Heart left ventricle (tissue), 16 donors: ENCODE measurements around the gene GIPC3. TPM values are rescaled to one million over a fixed set of nuclear protein-coding genes. Genes with fewer than 3 reads are reported as not detected.

Experiments
- ATAC-seq, 4 donors: fragments of 200-7000 bp; cut with Tn5 transposase; one replicate each; pipeline ENCODE4 v1.9.1; 2020 to 2022; ENCODE audit warnings: moderate library complexity in 4 of 4, mild to moderate bottlenecking in 3 of 4, moderate number of reproducible peaks in 1 of 4
- DNase-seq, 5 donors: peaks; one replicate each; pipeline ENCODE4 v3.0.0-alpha.2; 2020
- H3K27ac ChIP-seq, 12 donors: fragments of 200-600 bp; sonication (generic) in 4 of 12; one replicate each; pipeline versions ENCODE4 v1.5.0 to v1.8.0; 2016 to 2022; ENCODE audit warnings: mild to moderate bottlenecking in 2 of 12
- H3K27me3 ChIP-seq, 9 donors: fragments of 200-600 bp; sonication (generic) in 2 of 9; one replicate each; pipeline versions ENCODE4 v1.5.1 to v1.8.0; 2016 to 2022; ENCODE audit warnings: mild to moderate bottlenecking in 3 of 9
- H3K36me3 ChIP-seq, 9 donors: fragments of 200-600 bp; sonication (generic) in 2 of 9; one replicate each; pipeline versions ENCODE4 v1.5.0 to v1.8.0; 2018 to 2022; ENCODE audit warnings: mild to moderate bottlenecking in 2 of 9
- H3K4me1 ChIP-seq, 12 donors: fragments of 200-600 bp; sonication (generic) in 4 of 12; one replicate each; pipeline versions ENCODE4 v1.5.0 to v1.8.0; 2016 to 2022; ENCODE audit warnings: mild to moderate bottlenecking in 3 of 12
- H3K4me3 ChIP-seq, 12 donors: fragments of 200-600 bp; sonication (generic) in 4 of 12; one replicate each; pipeline versions ENCODE4 v1.5.0 to v1.8.0; 2017 to 2022; ENCODE audit warnings: mild to moderate bottlenecking in 9 of 12, moderate library complexity in 4 of 12
- H3K9me3 ChIP-seq, 12 donors: fragments of 200-600 bp; sonication (generic) in 4 of 12; one replicate each; pipeline versions ENCODE4 v1.5.0 to v1.8.0; 2016 to 2022; ENCODE audit warnings: mild to moderate bottlenecking in 1 of 12
- POLR2A ChIP-seq, 2 donors: fragments of 450-650 bp; IDR thresholded peaks; one replicate each; pipeline ENCODE4 v1.6.1; 2017; ENCODE audit warnings: antibody characterized with exemption in 2 of 2, mild to moderate bottlenecking in 2 of 2, moderate library complexity in 2 of 2
- WGBS, 4 donors: extraction: QIAGEN DNeasy Blood & Tissue Kit in 2 of 4; methylation state at CpG; one replicate each; pipeline versions ENCODE4 v1.1.5 to v1.1.7; 2013 to 2018; 5-methylcytosine and 5-hydroxymethylcytosine counted together
- intact Hi-C, 10 donors: fragments of 100-400 bp; cut with DNase I; formaldehyde crosslinking; loops; one replicate each; pipeline versions ENCODE4 v1.11.1 to v1.14.2; 2022
- polyA plus RNA-seq, 2 donors: library from polyadenylated mRNA; stranded (reverse); fragments of 200-250 nt; gene quantifications; one replicate each; pipeline ENCODE4 v1.2.3, GENCODE V29; 2013
- total RNA-seq, 9 donors: library from RNA; depleted of rRNA in 2 of 9; stranded (reverse); fragments of >200 nt in 2 of 9; fragmentation: NEBNext Ultra II Directional in 3 of 9; extraction: Animal tissue kit (Norgen Biotek cat#: 25700) in 3 of 9; gene quantifications; one replicate each; pipeline versions ENCODE4 v1.1.0 to v1.2.4, GENCODE V29; 2016 to 2023
- TF ChIP-seq, protein P1 (sequence below), 12 donors: fragments of 200-600 bp; sonication (generic) in 4 of 12; IDR thresholded peaks; one replicate each; pipeline versions ENCODE4 v1.5.0 to v1.8.0; 2018 to 2022; ENCODE audit warnings: antibody characterized with exemption in 12 of 12, mild to moderate bottlenecking in 5 of 12
- donor health status: ischemic (EF 13 %, LVEDD 7.1; RV severe dilation, severe dysfunction).
- donor health status: healthy with polysubstance abuse.
- donor health status: DM: no; HTN: yes; CAD: no.
- donor health status: DM: no; HTN: no; CAD: no.
- donor health status: ischemic (EF 25% LVEDD 6.9; RV normal size, moderate dysfunction).
- donor health status: ischemic (EF 25% LVEDD 5.7; RV mildly dilated, moderate dysfunction).
- donor health status: healthy.
- donor health status: DM: yes; HTN: yes; CAD: no.
- donor health status: ischemic (EF 35%, LVEDD 5.7; RV mildly dilated, moderate dysfunction).
- donor health status: nonischemic (EF 11% LVEDD 7.7; RV severe dilation, severe dysfunction).
- donor health status: DM: yes; HTN: yes; CAD: no.
- donor health status: PGD.
- donor health status: ischemic (EF 29% LVEDD 5.4; RV normal size, mild dysfunction).
- donor health status: nonischemic (EF 23%, LVEDD 6.1; RV moderate dilation, normal function).

Gene GIPC3
- total and polyA plus RNA-seq, 11 donors = 1.00 to 3.3 (median 2.0) TPM

DNA sequence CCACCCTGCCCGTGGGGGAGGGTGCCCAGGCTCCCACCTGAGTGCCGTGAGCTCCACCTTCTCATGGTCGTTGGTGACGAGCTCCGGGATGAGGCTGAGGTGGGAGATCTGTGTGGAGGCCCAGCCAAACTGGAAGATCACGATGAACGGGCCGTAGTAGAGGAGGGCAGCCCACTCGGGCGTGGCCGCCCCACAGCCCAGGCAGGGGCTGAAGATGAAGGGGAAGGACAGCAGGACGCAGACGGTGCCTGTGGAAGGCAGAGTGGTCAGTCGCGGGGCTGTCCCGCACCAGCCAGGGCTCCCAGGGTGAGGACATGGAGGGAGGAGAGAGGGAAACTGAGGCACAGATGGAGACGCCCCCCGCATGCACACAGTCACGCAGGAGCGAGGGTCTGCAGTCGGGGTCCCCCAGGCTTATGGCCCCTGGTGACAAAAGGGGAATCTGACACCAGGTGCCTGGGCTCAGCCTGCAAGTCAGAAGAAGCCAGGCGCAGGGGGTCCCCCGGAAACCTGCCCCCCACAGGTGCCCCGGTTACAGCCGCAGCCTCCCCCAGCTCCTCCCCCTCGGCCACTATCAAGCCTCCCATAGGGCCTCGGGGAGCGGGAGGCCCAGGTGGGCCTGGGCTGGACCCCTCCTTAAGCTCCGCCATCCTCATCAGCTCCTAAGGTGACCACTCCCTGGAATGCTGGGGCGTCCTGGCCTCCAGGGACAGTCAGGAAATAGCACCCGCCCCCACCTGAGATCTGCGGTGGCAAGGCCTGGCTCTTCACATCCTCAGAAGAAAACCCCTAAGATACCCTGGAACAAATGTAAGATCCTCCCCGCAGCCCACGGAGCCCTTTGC is 34.1 kb upstream of the GIPC3 start:
- no peaks in the 10 kb centered on the region for H3K27me3 ChIP-seq
- peaks cover 0 to 54% (median 21%) of the 10 kb centered on the region in 12 donors for H3K4me1 ChIP-seq
- peaks cover 0 to 41% (median 4%) of the 10 kb centered on the region in 9 donors for H3K36me3 ChIP-seq
- H3K27ac ChIP-seq = no peak overlapping the region
- ATAC-seq = no peak
- TF ChIP-seq, protein P1, sequence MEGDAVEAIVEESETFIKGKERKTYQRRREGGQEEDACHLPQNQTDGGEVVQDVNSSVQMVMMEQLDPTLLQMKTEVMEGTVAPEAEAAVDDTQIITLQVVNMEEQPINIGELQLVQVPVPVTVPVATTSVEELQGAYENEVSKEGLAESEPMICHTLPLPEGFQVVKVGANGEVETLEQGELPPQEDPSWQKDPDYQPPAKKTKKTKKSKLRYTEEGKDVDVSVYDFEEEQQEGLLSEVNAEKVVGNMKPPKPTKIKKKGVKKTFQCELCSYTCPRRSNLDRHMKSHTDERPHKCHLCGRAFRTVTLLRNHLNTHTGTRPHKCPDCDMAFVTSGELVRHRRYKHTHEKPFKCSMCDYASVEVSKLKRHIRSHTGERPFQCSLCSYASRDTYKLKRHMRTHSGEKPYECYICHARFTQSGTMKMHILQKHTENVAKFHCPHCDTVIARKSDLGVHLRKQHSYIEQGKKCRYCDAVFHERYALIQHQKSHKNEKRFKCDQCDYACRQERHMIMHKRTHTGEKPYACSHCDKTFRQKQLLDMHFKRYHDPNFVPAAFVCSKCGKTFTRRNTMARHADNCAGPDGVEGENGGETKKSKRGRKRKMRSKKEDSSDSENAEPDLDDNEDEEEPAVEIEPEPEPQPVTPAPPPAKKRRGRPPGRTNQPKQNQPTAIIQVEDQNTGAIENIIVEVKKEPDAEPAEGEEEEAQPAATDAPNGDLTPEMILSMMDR (IDR thresholded peaks at IDR 0.05) = no peak
- no peak for TF ChIP-seq POLR2A (IDR thresholded peaks at IDR 0.05)
- no peak for DNase-seq
- no peaks in the 10 kb centered on the region for H3K9me3 ChIP-seq
- intact Hi-C loops = loop anchor here in 2 of 10 donors (10.0 kb wide), 2 partner anchors 64 to 164 kb away; no protein-coding TSS in a partner anchor
- 90 to 95% (median 93%) methylated on average over 26 to 34 of the region's 34 CpGs for WGBS, 4 donors
- no peak overlapping the region for H3K4me3 ChIP-seq

DNA sequence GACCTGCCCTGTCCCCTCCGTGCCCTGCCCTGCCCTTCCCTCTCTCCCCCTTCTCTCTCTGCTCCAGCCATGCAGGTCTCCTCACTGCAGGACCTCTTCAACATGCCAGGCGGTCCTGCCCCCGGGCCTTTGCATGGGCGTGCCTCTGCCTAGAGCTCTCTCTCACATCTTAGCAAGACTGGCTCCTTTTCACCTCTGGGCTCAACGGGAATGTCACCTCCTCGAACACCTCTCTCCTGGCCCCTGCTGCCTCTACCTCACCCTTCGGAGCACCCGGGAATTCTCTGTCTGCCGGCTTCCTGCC is 33.5 kb upstream of the GIPC3 start:
- intact Hi-C loops = loop anchor here in 2 of 10 donors (10.0 kb wide), 2 partner anchors 63 to 163 kb away; no protein-coding TSS in a partner anchor
- TF ChIP-seq, protein P1 (IDR thresholded peaks at IDR 0.05) = no peak
- no peak for TF ChIP-seq POLR2A (IDR thresholded peaks at IDR 0.05)
- Histone ChIP-seq H3K27ac (no peak overlapping the region), H3K36me3 (peaks cover 0 to 36% (median 4%) of the 10 kb centered on the region in 9 donors), H3K27me3 (no peaks in the 10 kb centered on the region), H3K4me1 (peaks cover 0 to 55% (median 22%) of the 10 kb centered on the region in 12 donors), H3K4me3 (no peak overlapping the region), H3K9me3 (no peaks in the 10 kb centered on the region)
- DNase-seq (no peak), ATAC-seq (no peak)
- 76 to 82% (median 80%) methylated on average over 9 of the region's 9 CpGs for WGBS, 4 donors

- H3K27me3 ChIP-seq = no peaks in the 10 kb centered on the region
- no peak for ATAC-seq
- H3K4me1 ChIP-seq = peaks cover 0 to 54% (median 28%) of the 10 kb centered on the region in 12 donors
- intact Hi-C loops = loop anchor here in 4 of 10 donors (2.0 to 10.0 kb wide), 4 partner anchors 48 to 160 kb away; partner anchors contain the start of gene FZR1 (in 1 of the 4)
- WGBS, 4 donors = 70 to 79% (median 78%) methylated on average over 20 to 21 of the region's 21 CpGs
- DNase-seq = no peak
- TF ChIP-seq, protein P1 (IDR thresholded peaks at IDR 0.05) = no peak
- no peak for TF ChIP-seq POLR2A (IDR thresholded peaks at IDR 0.05)
- H3K4me3 ChIP-seq = peak overlapping the region in 3 of 12 donors; percentile 17 to 94 (median 89)
- H3K9me3 ChIP-seq = no peaks in the 10 kb centered on the region
- H3K27ac ChIP-seq = peak overlapping the region in 7 of 12 donors; percentile 18 to 94 (median 63)
- peaks cover 0 to 14% (median 0%) of the 10 kb centered on the region in 9 donors for H3K36me3 ChIP-seq
These were observed 30.8 kb upstream of the GIPC3 start for GRCh38 chr19:3554254-3555083.
